ENCODE data around the gene LRMDA. TPM values are rescaled to one million over a fixed set of nuclear protein-coding genes. Genes with fewer than 3 reads are reported as not detected.

Gene LRMDA
- total RNA-seq, 3 donors from 2014 or later, result not detected

DNA sequence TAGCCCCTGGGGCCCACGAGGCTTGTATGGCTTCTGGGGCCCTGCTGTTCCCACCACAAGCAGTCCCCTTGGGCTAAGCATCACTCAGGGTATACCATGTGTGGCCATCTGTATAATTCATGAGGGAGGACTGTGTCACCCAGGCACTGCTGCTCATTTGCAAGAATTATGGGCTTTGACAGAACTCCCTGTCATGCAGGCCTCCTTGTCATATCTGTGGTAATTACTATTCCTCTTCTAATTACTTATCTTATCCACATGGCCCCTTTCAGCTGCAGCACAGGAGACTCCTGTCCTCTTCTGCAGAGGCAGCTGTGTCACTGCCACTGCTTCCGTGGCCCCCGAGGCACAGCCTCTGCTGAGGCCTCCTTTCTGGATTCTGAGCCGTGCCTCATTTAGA, 46.3 kb downstream of the LRMDA start:
- Mint-ChIP-seq H3K4me1 (ENCODE audit: low read depth) (no peaks in the 10 kb centered on the region), H3K27me3 (ENCODE audit: low read depth) (no peaks in the 10 kb centered on the region), H3K9me3 (no peaks in the 10 kb centered on the region), H3K4me3 (no peak overlapping the region), H3K36me3 (ENCODE audit: insufficient read depth) (no peaks in the 10 kb centered on the region)
- no peak for ATAC-seq
- no peak for DNase-seq

DNA sequence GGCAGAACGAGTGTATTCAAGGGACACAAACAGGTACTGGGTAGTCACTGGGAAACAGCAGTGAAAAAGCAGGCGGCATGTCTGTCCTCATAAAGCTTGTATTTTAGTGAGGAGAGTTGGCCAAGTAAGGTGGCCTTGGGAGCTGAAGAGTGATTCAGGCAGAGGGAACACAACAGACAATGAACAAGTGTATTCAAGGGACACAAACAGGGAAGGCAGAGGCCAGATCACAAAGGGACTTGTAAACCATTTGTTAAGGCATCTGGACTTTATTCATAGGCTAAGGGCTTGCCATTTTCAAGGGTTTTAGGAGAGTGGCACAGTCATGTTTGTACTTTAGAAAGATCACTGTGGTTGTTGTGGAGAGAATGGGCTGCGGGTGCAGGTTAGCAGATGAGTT, 49.0 kb downstream of the LRMDA start:
- ATAC-seq (no peak), DNase-seq (no peak)
- H3K9me3 Mint-ChIP-seq, result no peaks in the 10 kb centered on the region
- no peak overlapping the region for H3K4me3 Mint-ChIP-seq
- H3K36me3 Mint-ChIP-seq (ENCODE audit: insufficient read depth), result no peaks in the 10 kb centered on the region
- no peaks in the 10 kb centered on the region for H3K27me3 Mint-ChIP-seq (ENCODE audit: low read depth)
- no peaks in the 10 kb centered on the region for H3K4me1 Mint-ChIP-seq (ENCODE audit: low read depth)

DNA sequence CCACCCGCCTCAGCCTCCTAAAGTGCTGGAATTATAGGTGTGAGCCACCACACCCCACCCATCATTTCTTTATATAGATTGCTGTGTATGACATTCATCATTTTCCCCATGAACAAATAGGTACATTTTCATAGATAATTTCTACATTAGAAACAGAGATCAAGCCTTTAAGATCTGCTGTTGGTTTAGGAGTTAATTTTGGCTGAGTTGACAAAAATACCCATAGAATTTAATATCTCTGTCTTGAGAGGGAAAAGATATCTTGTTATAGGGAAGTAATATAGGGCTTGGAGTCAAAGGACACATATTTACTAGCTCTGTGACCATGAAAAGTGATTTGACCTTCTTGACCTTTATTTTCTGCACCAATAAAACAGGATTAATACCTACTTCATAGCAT, 51.8 kb downstream of the LRMDA start:
- DNase-seq (no peak), ATAC-seq (no peak)
- H3K4me1 Mint-ChIP-seq (ENCODE audit: low read depth), result no peaks in the 10 kb centered on the region
- H3K9me3 Mint-ChIP-seq, result no peaks in the 10 kb centered on the region
- no peaks in the 10 kb centered on the region for H3K36me3 Mint-ChIP-seq (ENCODE audit: insufficient read depth)
- no peak overlapping the region for H3K4me3 Mint-ChIP-seq
- H3K27me3 Mint-ChIP-seq (ENCODE audit: low read depth), result no peaks in the 10 kb centered on the region

DNA sequence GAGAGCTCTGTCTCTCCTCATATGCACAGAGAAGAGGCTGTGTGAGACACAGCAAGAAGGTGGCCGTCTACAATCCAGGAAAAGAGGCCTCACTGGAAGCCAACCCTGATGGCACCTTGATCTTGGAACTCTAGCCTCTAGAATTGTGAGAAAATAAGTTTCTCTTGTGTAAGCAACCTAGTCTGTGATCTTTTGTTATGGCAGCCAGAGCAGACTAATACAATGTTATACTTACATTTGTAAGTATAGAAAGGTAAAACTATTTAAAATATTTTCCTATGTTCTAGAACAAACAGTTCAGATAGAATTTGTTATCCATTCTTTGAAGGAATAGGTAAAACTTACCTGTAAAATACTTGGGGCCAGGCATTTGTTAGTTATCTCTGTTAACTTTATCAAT, 53.3 kb downstream of the LRMDA start:
- DNase-seq (no peak), ATAC-seq (no peak)
- H3K4me3 Mint-ChIP-seq, result no peak overlapping the region
- H3K27me3 Mint-ChIP-seq (ENCODE audit: low read depth), result no peaks in the 10 kb centered on the region
- no peaks in the 10 kb centered on the region for H3K36me3 Mint-ChIP-seq (ENCODE audit: insufficient read depth)
- H3K9me3 Mint-ChIP-seq, result no peaks in the 10 kb centered on the region
- no peaks in the 10 kb centered on the region for H3K4me1 Mint-ChIP-seq (ENCODE audit: low read depth)

DNA sequence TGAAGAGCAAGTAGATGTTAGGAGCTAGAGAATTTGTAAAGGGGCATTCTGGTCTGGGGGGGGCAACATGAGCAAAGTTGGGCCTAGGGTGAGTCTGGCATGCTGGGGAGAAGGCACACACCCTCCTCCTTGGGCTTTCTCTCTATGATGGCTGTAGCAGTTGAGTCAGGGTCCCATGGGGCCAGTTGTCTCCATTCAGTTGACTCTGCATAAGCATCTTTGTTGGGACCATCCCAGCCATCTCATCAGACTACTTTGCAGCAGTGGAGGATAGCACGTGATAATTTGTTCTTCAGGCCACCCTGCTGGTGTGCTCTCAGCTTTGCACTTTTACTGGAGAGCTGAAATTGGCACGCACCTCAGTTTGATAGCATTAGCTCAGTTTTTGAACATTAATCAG, 55.2 kb downstream of the LRMDA start:
- ATAC-seq (no peak), DNase-seq (no peak)
- Mint-ChIP-seq H3K36me3 (ENCODE audit: insufficient read depth) (no peaks in the 10 kb centered on the region), H3K27me3 (ENCODE audit: low read depth) (peaks cover 1% of the 10 kb centered on the region), H3K4me3 (no peak overlapping the region), H3K9me3 (no peaks in the 10 kb centered on the region), H3K4me1 (ENCODE audit: low read depth) (no peaks in the 10 kb centered on the region)

DNA sequence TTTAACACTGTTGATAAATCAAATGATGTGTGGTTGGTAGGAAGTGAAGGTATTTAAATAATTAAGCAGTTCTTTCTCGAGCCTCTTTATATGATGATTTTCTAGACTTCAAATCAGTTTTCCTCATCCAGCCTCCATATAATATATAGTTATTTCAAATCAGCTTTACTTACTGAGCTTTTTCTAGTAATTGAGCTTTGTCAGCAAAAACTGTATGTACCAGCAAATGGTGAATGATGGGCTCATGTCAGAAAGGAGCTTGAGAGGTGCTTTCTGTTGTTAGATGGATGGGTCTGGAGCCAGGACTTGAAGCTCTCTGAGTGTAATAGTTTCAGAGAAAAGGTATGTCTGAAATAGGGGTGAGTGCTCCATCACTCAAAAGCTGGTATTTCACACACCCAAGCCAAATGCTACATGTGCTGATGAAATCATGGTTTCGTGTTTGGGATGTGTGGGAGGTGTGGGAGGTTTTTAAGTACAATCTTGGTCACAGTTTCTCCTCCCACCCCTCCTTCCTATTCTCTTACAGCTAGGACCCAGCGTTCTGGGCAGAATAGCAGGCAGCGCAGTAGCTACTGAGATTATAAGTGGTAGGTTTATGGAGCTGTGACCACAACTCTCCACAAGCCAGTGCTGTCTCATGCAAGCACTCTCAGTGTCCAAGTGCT, 55.8 kb downstream of the LRMDA start:
- ATAC-seq, result no peak
- no peak overlapping the region for H3K4me3 Mint-ChIP-seq
- H3K27me3 Mint-ChIP-seq (ENCODE audit: low read depth), result peaks cover 2% of the 10 kb centered on the region
- H3K4me1 Mint-ChIP-seq (ENCODE audit: low read depth), result no peaks in the 10 kb centered on the region
- no peaks in the 10 kb centered on the region for H3K36me3 Mint-ChIP-seq (ENCODE audit: insufficient read depth)
- DNase-seq, result no peak
- no peaks in the 10 kb centered on the region for H3K9me3 Mint-ChIP-seq

DNA sequence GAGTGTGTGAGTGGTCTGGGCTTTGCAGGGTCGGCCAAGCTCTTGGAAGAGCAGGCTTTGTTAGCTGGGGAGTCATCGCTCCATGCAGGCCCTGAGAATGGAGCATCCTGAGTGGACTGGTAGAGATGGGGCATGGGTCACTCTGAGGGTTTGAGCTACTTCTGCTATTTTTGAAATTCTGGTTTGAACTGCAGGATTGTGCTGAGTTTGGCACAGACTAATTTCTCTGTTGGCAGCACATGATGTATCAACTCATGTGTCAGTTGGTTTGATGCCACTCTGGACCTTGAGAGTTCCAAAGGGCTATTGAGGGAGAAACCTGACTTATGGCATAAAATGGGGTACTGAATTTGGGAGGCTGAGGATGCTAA, 56.3 kb downstream of the LRMDA start:
- ATAC-seq (no peak), DNase-seq (no peak)
- Mint-ChIP-seq H3K4me3 (no peak overlapping the region), H3K4me1 (ENCODE audit: low read depth) (no peaks in the 10 kb centered on the region), H3K27me3 (ENCODE audit: low read depth) (peaks cover 2% of the 10 kb centered on the region), H3K36me3 (ENCODE audit: insufficient read depth) (no peaks in the 10 kb centered on the region), H3K9me3 (no peaks in the 10 kb centered on the region)

DNA sequence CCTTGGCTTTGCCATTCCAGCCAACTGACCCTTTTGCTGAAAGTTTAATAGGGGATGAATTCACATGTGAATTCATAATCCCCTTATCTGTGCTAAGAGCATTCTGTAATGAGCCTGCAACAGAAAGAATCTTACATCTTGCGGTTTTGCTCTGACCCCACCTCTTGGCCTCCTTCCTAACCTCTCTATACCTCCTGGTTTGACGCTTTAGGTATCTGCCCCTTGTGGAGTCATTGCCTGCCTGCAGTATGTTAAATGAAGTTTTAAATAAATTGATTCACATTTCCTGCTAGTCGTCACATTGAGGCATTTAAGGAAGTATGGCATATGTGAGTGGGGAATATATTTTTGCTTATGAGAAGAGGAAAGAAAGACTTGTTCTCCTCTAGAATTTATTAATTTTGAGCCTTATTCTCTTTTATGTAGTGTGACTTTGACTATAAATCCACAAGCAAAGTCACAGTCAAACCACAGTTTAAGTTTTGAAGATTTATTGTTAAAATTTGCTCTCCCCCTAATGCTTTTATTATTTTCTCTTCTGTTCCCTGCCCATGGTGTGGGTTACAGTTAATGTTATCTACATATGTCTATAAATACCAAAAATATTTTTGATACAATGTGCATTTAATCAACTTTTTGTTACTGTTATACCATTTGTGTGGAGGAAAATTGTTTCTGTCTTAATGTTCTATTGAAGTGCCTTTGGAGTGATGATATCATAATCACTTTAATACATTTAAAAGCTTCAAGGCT, 60.9 kb downstream of the LRMDA start:
- Mint-ChIP-seq H3K4me1 (ENCODE audit: low read depth) (no peaks in the 10 kb centered on the region), H3K9me3 (no peaks in the 10 kb centered on the region), H3K36me3 (ENCODE audit: insufficient read depth) (no peaks in the 10 kb centered on the region), H3K4me3 (no peak overlapping the region), H3K27me3 (ENCODE audit: low read depth) (peaks cover 5% of the 10 kb centered on the region)
- no peak for DNase-seq
- ATAC-seq, result no peak

DNA sequence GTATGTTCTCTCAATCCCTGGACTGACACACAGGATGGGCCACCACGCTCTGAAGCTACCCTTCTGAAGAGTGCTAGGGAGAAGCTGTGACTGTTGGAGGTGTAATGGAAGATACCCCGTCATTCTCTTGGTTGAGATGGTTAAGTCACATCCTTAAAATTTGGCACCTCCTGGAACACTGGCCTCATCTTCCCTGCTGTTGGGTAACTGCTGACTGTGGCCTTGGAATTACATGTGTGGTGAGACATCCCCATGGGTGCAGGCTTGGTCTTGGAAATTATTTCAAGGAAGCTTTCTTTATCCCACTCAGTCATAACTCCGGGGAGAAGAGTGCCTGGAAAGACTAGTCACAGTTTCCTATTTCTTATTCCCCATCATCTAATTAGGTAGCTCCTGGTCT, 62.0 kb downstream of the LRMDA start:
- Mint-ChIP-seq H3K9me3 (no peaks in the 10 kb centered on the region), H3K36me3 (ENCODE audit: insufficient read depth) (no peaks in the 10 kb centered on the region), H3K27me3 (ENCODE audit: low read depth) (peaks cover 7% of the 10 kb centered on the region), H3K4me3 (no peak overlapping the region), H3K4me1 (ENCODE audit: low read depth) (no peaks in the 10 kb centered on the region)
- no peak for DNase-seq
- no peak for ATAC-seq

DNA sequence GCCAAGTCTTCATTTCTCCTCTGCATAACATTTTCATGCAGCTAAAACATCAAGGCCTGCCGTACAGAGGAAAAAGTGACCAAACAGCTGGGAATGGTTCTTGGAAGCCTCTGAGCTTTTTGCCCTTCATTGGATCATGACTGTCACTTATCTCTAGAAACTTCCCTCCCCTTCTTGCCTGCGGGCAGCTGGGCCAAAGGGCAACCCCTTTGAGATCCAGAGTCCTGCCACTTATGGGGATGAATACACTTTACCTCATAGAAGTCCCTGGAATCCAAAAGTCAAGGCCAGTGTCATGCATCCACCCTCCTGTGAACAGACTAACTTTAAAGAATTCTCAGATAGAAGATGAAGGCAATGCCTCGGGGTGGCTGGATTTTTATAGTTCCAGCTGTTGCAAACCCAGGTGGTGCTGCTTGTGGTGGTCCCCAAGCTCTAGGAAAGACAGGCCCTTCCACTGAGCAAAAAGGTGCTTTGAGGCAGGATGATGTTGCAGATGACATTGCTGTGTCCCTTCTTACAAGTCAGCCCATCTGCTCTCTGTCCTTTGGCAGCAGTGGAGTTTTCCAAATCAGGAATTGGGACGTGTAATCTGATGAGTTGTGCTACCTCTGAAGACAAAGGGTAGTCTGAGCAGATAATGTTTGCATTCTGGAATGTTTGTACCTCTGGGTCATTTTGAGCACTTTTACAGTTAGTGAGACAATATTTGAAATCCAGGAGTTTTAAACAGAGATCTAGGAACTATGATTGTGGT, 64.2 kb downstream of the LRMDA start:
- DNase-seq (no peak), ATAC-seq (no peak)
- H3K4me3 Mint-ChIP-seq, result no peak overlapping the region
- H3K4me1 Mint-ChIP-seq (ENCODE audit: low read depth), result no peaks in the 10 kb centered on the region
- H3K9me3 Mint-ChIP-seq, result no peaks in the 10 kb centered on the region
- peaks cover 10% of the 10 kb centered on the region for H3K27me3 Mint-ChIP-seq (ENCODE audit: low read depth)
- no peaks in the 10 kb centered on the region for H3K36me3 Mint-ChIP-seq (ENCODE audit: insufficient read depth)

DNA sequence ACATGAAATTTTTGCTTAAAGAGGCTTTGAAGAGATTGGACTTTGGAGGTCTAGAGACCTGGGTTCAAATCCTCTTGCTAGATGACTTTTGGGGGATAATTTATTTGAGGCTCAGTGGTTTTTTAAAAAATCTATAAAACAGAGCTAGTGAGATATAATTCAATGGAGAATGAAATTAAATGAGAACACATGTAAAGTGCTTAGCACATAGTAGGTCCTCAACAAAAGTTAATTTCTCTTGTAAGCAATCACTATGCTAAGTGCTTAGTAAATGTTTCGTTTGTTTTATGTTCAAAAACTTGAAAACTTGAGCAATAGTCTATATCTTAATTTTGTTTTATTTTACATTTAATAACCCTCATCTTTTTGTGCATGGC, 64.8 kb downstream of the LRMDA start:
- DNase-seq (no peak), ATAC-seq (no peak)
- H3K4me1 Mint-ChIP-seq (ENCODE audit: low read depth), result no peaks in the 10 kb centered on the region
- no peaks in the 10 kb centered on the region for H3K9me3 Mint-ChIP-seq
- H3K27me3 Mint-ChIP-seq (ENCODE audit: low read depth), result peaks cover 10% of the 10 kb centered on the region
- no peak overlapping the region for H3K4me3 Mint-ChIP-seq
- H3K36me3 Mint-ChIP-seq (ENCODE audit: insufficient read depth), result no peaks in the 10 kb centered on the region

DNA sequence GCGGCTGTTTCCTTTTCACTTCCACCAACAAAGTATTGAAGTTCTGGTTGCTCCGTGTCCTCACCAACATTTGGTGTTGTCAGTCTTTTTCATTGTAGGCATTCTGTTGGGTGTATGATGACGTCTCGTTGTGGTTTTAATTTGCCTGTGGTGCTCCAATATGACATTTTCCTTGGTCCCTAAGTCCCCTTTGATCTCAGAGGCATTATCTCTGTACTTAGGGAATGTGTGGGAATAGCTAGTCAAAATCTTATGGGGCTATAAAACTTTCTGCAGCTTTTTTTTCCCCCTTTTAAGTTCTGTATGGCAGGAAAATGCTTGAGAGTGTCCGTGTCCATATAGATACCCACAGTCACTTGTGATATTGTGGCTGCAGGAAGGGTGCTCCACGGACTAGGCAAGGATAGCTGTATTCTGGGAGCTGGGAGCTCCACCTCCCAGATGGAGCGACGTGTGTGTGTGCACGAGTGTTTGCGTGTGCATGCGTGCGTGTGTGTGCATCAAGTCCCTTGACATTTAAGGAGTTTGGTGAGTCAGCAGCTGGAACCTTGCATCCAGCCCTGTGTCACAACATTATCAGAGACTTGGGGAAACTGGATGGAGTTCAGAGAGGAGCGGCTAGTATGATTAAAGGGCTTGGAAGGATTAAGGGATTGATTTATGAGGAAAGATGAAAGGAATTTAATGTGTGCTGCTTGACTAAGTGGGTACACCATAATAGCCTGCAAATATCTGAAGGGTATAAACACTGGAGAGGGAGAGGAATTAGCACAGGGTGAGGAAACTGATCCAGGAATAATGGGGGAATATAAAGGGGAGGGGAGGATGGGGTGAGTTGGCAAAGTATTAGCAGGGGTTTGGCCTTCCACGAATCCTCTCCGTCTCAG, 66.8 kb downstream of the LRMDA start:
- no peaks in the 10 kb centered on the region for H3K4me1 Mint-ChIP-seq (ENCODE audit: low read depth)
- DNase-seq, result no peak

DNA sequence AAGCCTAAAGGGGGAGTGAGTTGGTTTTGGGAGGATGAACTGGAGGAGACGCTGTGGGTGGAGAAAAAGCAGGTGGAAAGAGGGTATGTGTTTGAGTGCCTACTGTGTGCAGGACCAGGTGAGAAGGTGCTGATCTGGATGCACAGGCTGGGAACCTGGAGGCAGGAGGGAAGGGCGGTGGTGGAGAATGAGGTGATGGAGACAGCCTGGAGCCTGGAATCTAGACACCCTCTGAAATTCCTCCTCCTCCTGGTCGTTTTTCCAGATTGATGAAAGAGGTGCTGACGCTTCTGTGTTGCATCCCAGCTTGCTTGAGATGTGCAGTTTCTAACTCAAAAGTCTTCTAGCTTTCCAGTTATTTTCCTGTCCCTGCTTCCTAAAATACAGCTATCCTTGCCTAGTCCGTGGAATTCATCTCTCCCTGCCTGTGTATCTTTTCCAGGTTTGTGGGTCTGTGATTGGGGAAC, 67.5 kb downstream of the LRMDA start:
- H3K27me3 Mint-ChIP-seq (ENCODE audit: low read depth), result peaks cover 10% of the 10 kb centered on the region
- H3K4me1 Mint-ChIP-seq (ENCODE audit: low read depth), result no peaks in the 10 kb centered on the region
- H3K9me3 Mint-ChIP-seq, result no peaks in the 10 kb centered on the region
- no peak overlapping the region for H3K4me3 Mint-ChIP-seq
- H3K36me3 Mint-ChIP-seq (ENCODE audit: insufficient read depth), result no peaks in the 10 kb centered on the region
- no peak for DNase-seq
- ATAC-seq, result no peak

More for the DNA sequence above, 66.8 kb downstream of the LRMDA start:
- Mint-ChIP-seq H3K27me3 (ENCODE audit: low read depth) (peaks cover 7% of the 10 kb centered on the region), H3K9me3 (no peaks in the 10 kb centered on the region), H3K4me3 (no peak overlapping the region), H3K36me3 (ENCODE audit: insufficient read depth) (no peaks in the 10 kb centered on the region)
- ATAC-seq, result no peak

DNA sequence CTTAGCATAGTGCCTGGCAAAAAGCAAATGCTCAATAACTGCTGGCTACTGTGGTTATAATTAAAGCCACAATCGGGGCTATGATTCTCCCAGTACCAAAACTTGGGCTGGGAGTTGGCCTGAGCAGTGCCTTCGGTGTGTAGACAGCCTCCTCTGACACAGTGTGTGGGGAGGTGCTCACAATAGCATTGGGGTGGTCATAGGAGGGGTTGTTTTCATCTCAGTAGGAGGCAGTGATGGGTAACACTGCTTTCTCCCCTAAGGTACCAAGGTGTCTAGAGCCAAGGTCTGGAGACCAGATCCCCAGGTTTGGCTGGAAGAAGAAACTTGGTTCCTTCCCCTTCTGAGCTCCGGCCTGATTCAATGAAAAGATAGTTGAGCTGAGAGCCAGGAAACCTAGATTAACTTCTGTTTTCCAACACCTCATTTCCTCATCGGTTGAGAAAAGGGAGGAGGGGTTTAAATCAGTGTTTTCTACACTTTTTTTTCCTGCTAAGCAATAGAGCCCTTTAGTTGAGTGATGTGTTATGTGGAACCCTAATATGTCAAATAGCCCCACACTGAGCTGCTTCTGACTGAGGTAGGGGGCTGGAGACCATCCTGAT, 68.2 kb downstream of the LRMDA start:
- Mint-ChIP-seq H3K4me1 (ENCODE audit: low read depth) (no peaks in the 10 kb centered on the region), H3K4me3 (no peak overlapping the region), H3K36me3 (ENCODE audit: insufficient read depth) (no peaks in the 10 kb centered on the region), H3K9me3 (no peaks in the 10 kb centered on the region), H3K27me3 (ENCODE audit: low read depth) (peaks cover 11% of the 10 kb centered on the region)
- DNase-seq (no peak), ATAC-seq (no peak)

All from activated T-cell treated with anti-CD3 and anti-CD28 coated beads, Interleukin-2, amount 50 U/mL, for 4 hours (primary cell).